Endothelial cell of umbilical vein (primary cell): ENCODE data around the gene DAB2IP.

Experiments
- FOS ChIP-seq: IDR thresholded peaks from 2 replicates; pipeline ENCODE4 v1.6.1; 2011; ENCODE audit warnings: mild to moderate bottlenecking, low read length, moderate library complexity, borderline replicate concordance; ENCODE audit not compliant: insufficient read depth
- GATA2 ChIP-seq: IDR thresholded peaks from 2 replicates; pipeline ENCODE4 v1.7.0; 2011; ENCODE audit warnings: low read depth, mild to moderate bottlenecking, moderate library complexity, mixed read lengths, low read length; ENCODE audit not compliant: insufficient read length, insufficient read depth
- MYC ChIP-seq: IDR thresholded peaks from one replicate; pipeline ENCODE4 v1.6.1; 2011; ENCODE audit warnings: mild to moderate bottlenecking, low read depth, low read length
- POLR2A ChIP-seq: IDR thresholded peaks from 2 replicates; pipeline ENCODE4 v1.6.1; 2012; ENCODE audit warnings: low read depth, mild to moderate bottlenecking, control low read depth, low read length
- POLR2AphosphoS5 ChIP-seq: IDR thresholded peaks from 2 replicates; pipeline ENCODE4 v1.6.1; 2012; ENCODE audit warnings: low read depth, mild to moderate bottlenecking, control low read depth, low read length, moderate library complexity; ENCODE audit not compliant: insufficient read depth
- TF ChIP-seq, protein P1 (sequence below), 2 donors: IDR thresholded peaks; 1 replicate in 1 of 2; 2 replicates in 1 of 2; pipeline ENCODE4 v1.5.1; 2011; ENCODE audit warnings: low read length in 2 of 2, mild to moderate bottlenecking in 2 of 2, moderate library complexity in 2 of 2, control low read depth in 1 of 2, inconsistent platforms in 1 of 2, low read depth in 1 of 2; ENCODE audit not compliant: insufficient read depth in 1 of 2; ENCODE audit errors: extremely low read depth in 1 of 2
- TF ChIP-seq, protein P2 (sequence below): IDR thresholded peaks from 2 replicates; pipeline ENCODE4 v1.6.1; 2011; ENCODE audit not compliant: insufficient read depth, insufficient read length

DNA sequence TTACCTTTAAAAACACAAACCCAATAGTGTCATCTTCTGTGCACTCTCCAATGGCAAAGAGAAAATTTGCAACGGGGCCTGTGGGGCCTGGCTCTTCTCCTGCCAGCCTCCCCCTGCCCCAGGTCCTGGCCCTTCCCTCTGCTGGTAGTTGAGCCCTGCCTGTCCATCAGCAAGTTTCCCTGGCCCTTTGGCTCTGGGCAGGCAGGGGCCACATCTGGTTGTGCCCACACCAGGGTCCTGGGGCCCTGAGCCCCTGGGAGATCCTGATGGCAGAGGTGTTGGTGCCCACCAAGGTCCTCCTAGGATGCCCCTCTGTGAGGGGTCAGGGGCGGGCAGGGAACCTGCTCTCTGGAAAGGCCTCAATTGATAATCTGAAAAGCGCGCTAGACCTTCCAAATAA lies 157.3 kb downstream of the DAB2IP start:
- TF ChIP-seq, protein P1, sequence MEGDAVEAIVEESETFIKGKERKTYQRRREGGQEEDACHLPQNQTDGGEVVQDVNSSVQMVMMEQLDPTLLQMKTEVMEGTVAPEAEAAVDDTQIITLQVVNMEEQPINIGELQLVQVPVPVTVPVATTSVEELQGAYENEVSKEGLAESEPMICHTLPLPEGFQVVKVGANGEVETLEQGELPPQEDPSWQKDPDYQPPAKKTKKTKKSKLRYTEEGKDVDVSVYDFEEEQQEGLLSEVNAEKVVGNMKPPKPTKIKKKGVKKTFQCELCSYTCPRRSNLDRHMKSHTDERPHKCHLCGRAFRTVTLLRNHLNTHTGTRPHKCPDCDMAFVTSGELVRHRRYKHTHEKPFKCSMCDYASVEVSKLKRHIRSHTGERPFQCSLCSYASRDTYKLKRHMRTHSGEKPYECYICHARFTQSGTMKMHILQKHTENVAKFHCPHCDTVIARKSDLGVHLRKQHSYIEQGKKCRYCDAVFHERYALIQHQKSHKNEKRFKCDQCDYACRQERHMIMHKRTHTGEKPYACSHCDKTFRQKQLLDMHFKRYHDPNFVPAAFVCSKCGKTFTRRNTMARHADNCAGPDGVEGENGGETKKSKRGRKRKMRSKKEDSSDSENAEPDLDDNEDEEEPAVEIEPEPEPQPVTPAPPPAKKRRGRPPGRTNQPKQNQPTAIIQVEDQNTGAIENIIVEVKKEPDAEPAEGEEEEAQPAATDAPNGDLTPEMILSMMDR (IDR thresholded peaks at IDR 0.05; ENCODE audit: extremely low read depth in 1 of 2, insufficient read depth in 1 of 2, low read depth in 1 of 2, low read length in 2 of 2), result no peak
- TF ChIP-seq GATA2 (no peak), POLR2A (no peak), POLR2AphosphoS5 (no peak), FOS (no peak), MYC (no peak)
- TF ChIP-seq, protein P2, sequence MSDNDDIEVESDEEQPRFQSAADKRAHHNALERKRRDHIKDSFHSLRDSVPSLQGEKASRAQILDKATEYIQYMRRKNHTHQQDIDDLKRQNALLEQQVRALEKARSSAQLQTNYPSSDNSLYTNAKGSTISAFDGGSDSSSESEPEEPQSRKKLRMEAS, result no peak
